GM12865 (cell line): Measurements from ENCODE around the gene TRMT13.

Experiments
- DNase-seq: peaks from one replicate; pipeline ENCODE4 v3.0.0; 2010; ENCODE audit warnings: low read depth
- H3K4me3 ChIP-seq: 2 replicates; pipeline ENCODE4 v1.5.1; 2011; ENCODE audit warnings: mild to moderate bottlenecking, low read depth, low read length, control low read depth
- CTCF ChIP-seq: IDR thresholded peaks from 2 replicates; pipeline ENCODE4 v1.5.1; 2011; ENCODE audit warnings: low read length, control low read depth, low read depth, inconsistent platforms; ENCODE audit not compliant: insufficient read depth; ENCODE audit errors: missing control alignments

TRMT13 gene

GRCh38 chr1:100134872-100135271 is 1.9 kb downstream of the TRMT13 start:
- peak; percentile 11 for TF ChIP-seq CTCF
- peak; percentile 9 for DNase-seq
- no peak overlapping the region for H3K4me3 ChIP-seq

GRCh38 chr1:100137602-100138001 is 4.6 kb downstream of the TRMT13 start:
- TF ChIP-seq CTCF: no peak

GRCh38 chr1:100141192-100141591 is 8.2 kb downstream of the TRMT13 start:
- no peak for TF ChIP-seq CTCF
- no peak for DNase-seq
- no peak overlapping the region for H3K4me3 ChIP-seq

More at GRCh38 chr1:100137602-100138001, 4.6 kb downstream of the TRMT13 start:
- no peak for DNase-seq
- no peak overlapping the region for H3K4me3 ChIP-seq

- DNase-seq: no peak
- TF ChIP-seq CTCF: no peak
- no peak overlapping the region for H3K4me3 ChIP-seq
Measured at GRCh38 chr1:100142343-100142742, 9.4 kb downstream of the TRMT13 start.

- no peak for TF ChIP-seq CTCF
- no peak for DNase-seq
- no peak overlapping the region for H3K4me3 ChIP-seq
Measured at GRCh38 chr1:100145116-100145515, 12.2 kb downstream of the TRMT13 start.

GRCh38 chr1:100146958-100147357 is 14.0 kb downstream of the TRMT13 start:
- no peak for DNase-seq
- no peak for TF ChIP-seq CTCF
- no peak overlapping the region for H3K4me3 ChIP-seq

GRCh38 chr1:100147875-100148274 is 14.9 kb downstream of the TRMT13 start:
- no peak for TF ChIP-seq CTCF
- H3K4me3 ChIP-seq: no peak overlapping the region
- DNase-seq: no peak
